NT2/D1 (cell line): ENCODE results near the gene CFAP54.

Experiments used
- SUZ12 ChIP-seq: IDR thresholded peaks from 2 replicates; pipeline ENCODE4 v1.6.1; 2011; ENCODE audit not compliant: insufficient read length, insufficient read depth; ENCODE audit errors: extremely low read depth
- YY1 ChIP-seq: IDR thresholded peaks from 2 replicates; pipeline ENCODE4 v1.6.1; 2011; ENCODE audit not compliant: insufficient read length, insufficient read depth
- ZNF274 ChIP-seq: IDR thresholded peaks from 2 replicates; pipeline ENCODE4 v1.6.1; 2011; ENCODE audit warnings: mild to moderate bottlenecking, low read depth, low read length

- TF ChIP-seq SUZ12 (no peak), YY1 (no peak), ZNF274 (no peak)
These were observed 389.3 kb downstream of the CFAP54 start for GRCh38 chr12:96878704-96879103.
